B cell (primary cell): ENCODE data around the gene LDB1. TPM values are rescaled to one million over a fixed set of nuclear protein-coding genes. Genes with fewer than 3 reads are reported as not detected.

Experiments
- ATAC-seq: fragments of 200-7000 bp; cut with Tn5 transposase; one replicate; pipeline ENCODE4 v1.10.0; 2021; ENCODE audit warnings: low read depth, mild to moderate bottlenecking, moderate number of reproducible peaks, moderate library complexity
- CTCF ChIA-PET: fragments of 350-600 bp; sonication (Branson Sonifier 250); formaldehyde crosslinking; loops from one replicate; lab custom pipeline; 2021; ENCODE audit warnings: antibody characterized with exemption, inconsistent platforms; lab: Charles Lee
- POLR2A ChIA-PET: fragments of 350-600 bp; sonication (Branson Sonifier 250); formaldehyde crosslinking; loops from one replicate; lab custom pipeline; 2021; ENCODE audit warnings: antibody characterized with exemption; lab: Charles Lee
- DNase-seq: peaks from one replicate; pipeline ENCODE4 v3.0.0; 2013
- H2AFZ ChIP-seq: 2 replicates; pipeline ENCODE4 v1.6.1; 2012; ENCODE audit warnings: mild to moderate bottlenecking, low read depth, low read length; ENCODE audit not compliant: insufficient read depth, poor library complexity, severe bottlenecking
- H3K27ac ChIP-seq, 2 donors: 1 replicate in 1 of 2; 2 replicates in 1 of 2; pipeline ENCODE4 v1.5.1; 2012 to 2013; ENCODE audit warnings: low read length in 2 of 2, mild to moderate bottlenecking in 2 of 2, moderate library complexity in 1 of 2
- H3K27me3 ChIP-seq, 4 experiments: fragments of 200-600 bp in 1 of 4; sonication (generic) in 1 of 4; replicated peaks in 1 of 4; 1 replicate in 2 of 4; 2 replicates in 2 of 4; pipeline versions ENCODE4 v1.6.1 to v1.7.0; 2013 to 2016; ENCODE audit warnings: low read length in 3 of 4, mild to moderate bottlenecking in 2 of 4, mixed read lengths in 1 of 4, moderate library complexity in 1 of 4; ENCODE audit not compliant: insufficient read depth in 4 of 4, control insufficient read depth in 3 of 4; ENCODE audit errors: control extremely low read depth in 1 of 4
- H3K36me3 ChIP-seq, 2 experiments: replicated peaks in 1 of 2; 1 replicate in 1 of 2; 2 replicates in 1 of 2; pipeline versions ENCODE4 v1.6.1 to v1.7.1; 2013; ENCODE audit warnings: low read length in 1 of 2; ENCODE audit not compliant: insufficient read depth in 2 of 2, control insufficient read depth in 1 of 2; ENCODE audit errors: control extremely low read depth in 1 of 2, extremely low read depth in 1 of 2
- H3K4me1 ChIP-seq, 2 donors: fragments of 200-600 bp in 1 of 2; sonication (generic) in 1 of 2; 1 replicate in 1 of 2; 2 replicates in 1 of 2; pipeline versions ENCODE4 v1.5.1 to v1.6.1; 2013 to 2017; ENCODE audit warnings: low read length in 2 of 2; ENCODE audit not compliant: control insufficient read depth in 2 of 2, insufficient read depth in 2 of 2
- H3K4me2 ChIP-seq: replicated peaks from 2 replicates; pipeline ENCODE3; 2012; ENCODE audit warnings: mild to moderate bottlenecking, low read depth, low read length; ENCODE audit not compliant: poor library complexity, severe bottlenecking
- H3K4me3 ChIP-seq, 5 experiments: fragments of 200-600 bp in 1 of 5; sonication (generic) in 1 of 5; 1 replicate in 3 of 5; 2 replicates in 2 of 5; pipeline versions ENCODE4 v1.5.1 to v1.7.0; 2011 to 2016; ENCODE audit warnings: low read length in 4 of 5, mild to moderate bottlenecking in 4 of 5, low read depth in 2 of 5, control low read depth in 1 of 5, moderate library complexity in 1 of 5; ENCODE audit not compliant: insufficient read depth in 1 of 5; ENCODE audit errors: control extremely low read depth in 1 of 5, extremely low read depth in 1 of 5
- H3K79me2 ChIP-seq: fragments of 200-600 bp; sonication (generic); one replicate; pipeline ENCODE4 v1.6.0; 2016; ENCODE audit warnings: low read length; ENCODE audit not compliant: control insufficient read depth, insufficient read depth
- H3K9ac ChIP-seq: fragments of 200-600 bp; sonication (generic); 2 replicates; pipeline ENCODE4 v1.6.1; 2017; ENCODE audit warnings: mild to moderate bottlenecking, low read length, moderate library complexity
- H3K9me3 ChIP-seq, 3 donors: one replicate each; pipeline versions ENCODE4 v1.6.1 to v1.7.1; 2013; ENCODE audit warnings: low read length in 2 of 3; ENCODE audit not compliant: control insufficient read depth in 2 of 3, insufficient read depth in 1 of 3; ENCODE audit errors: control extremely low read depth in 1 of 3
- H4K20me1 ChIP-seq: 2 replicates; pipeline ENCODE4 v1.6.0; 2012; ENCODE audit warnings: mild to moderate bottlenecking, low read length; ENCODE audit not compliant: insufficient read depth, control insufficient read depth, poor library complexity, severe bottlenecking
- H3K27ac Mint-ChIP-seq: one replicate; pipeline ENCODE4 v1.8.0; 2021; ENCODE audit warnings: mixed read lengths
- H3K27me3 Mint-ChIP-seq: one replicate; pipeline ENCODE4 v1.8.0; 2021; ENCODE audit warnings: mixed read lengths
- H3K4me1 Mint-ChIP-seq: one replicate; pipeline ENCODE4 v1.8.0; 2021; ENCODE audit warnings: mixed read lengths
- H3K4me3 Mint-ChIP-seq: one replicate; pipeline ENCODE4 v1.8.0; 2021; ENCODE audit warnings: mixed read lengths
- H3K9me3 Mint-ChIP-seq: one replicate; pipeline ENCODE4 v1.8.0; 2022; ENCODE audit warnings: mixed read lengths; ENCODE audit not compliant: insufficient read depth
- EZH2 ChIP-seq: IDR thresholded peaks from 2 replicates; pipeline ENCODE4 v1.6.1; 2012; ENCODE audit warnings: borderline replicate concordance, low read depth, mild to moderate bottlenecking, moderate library complexity, low read length; ENCODE audit not compliant: insufficient read depth, poor library complexity, severe bottlenecking
- intact Hi-C: fragments of 100-400 bp; cut with micrococcal nuclease; formaldehyde crosslinking; loops from one replicate; pipeline ENCODE4 v1.10.0; 2022
- polyA plus RNA-seq: library from polyadenylated mRNA; depleted of rRNA; stranded (reverse); fragments of >200 nt; gene quantifications from 2 replicates; pipeline ENCODE4 v1.2.3, GENCODE V29; 2012
- small RNA-seq: library from RNA; depleted of rRNA; stranded (forward); fragments of <200 nt; gene quantifications from one replicate; pipeline ENCODE3, GENCODE V24; 2012; ENCODE audit warnings: low replicate concordance, low read depth; ENCODE audit not compliant: insufficient read length
- total RNA-seq, 2 donors: library from RNA; stranded (reverse); fragments of 120-200 nt in 1 of 2; gene quantifications; 1 replicate in 1 of 2; 2 replicates in 1 of 2; pipeline versions ENCODE4 v1.2.3 to v1.2.4, GENCODE V29; 2013 to 2022

The LDB1 gene
- total and polyA plus RNA-seq, 2 donors (not counting 1 experiment from before 2014, with no cell fraction given): 114 to 139 TPM

DNA sequence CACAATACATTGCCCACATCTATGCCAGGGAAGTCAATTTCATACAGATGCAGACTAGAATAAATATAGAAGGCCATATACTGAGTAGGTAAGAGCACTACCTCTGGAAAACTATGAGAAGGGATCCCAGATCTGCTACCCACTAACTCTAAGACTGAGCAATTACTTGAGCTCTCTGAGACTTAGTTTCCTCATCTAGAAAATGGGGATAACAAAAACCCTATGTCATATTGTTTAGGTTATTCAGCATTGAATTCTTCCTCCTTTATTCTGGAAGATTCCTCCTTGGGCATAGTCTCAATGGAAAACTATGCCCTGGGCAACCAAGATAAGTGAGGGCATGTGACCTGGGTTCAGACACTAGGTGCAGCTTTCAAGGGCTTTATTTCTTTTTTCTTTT is 60.2 kb downstream of the LDB1 start:
- ATAC-seq: no peak
- Histone ChIP-seq H3K36me3 (no peaks in the 10 kb centered on the region), H3K4me2 (no peak overlapping the region), H3K4me3 (no peak overlapping the region), H4K20me1 (no peaks in the 10 kb centered on the region), H3K9me3 (no peaks in the 10 kb centered on the region), H3K4me1 (peaks cover 5 to 18% of the 10 kb centered on the region in 2 donors), H2AFZ (no peak overlapping the region), H3K79me2 (peaks cover 7% of the 10 kb centered on the region), H3K9ac (no peak overlapping the region), H3K27me3 (no peaks in the 10 kb centered on the region), H3K27ac (no peak overlapping the region)
- no peaks in the 10 kb centered on the region for H3K27me3 Mint-ChIP-seq
- no peak overlapping the region for H3K27ac Mint-ChIP-seq
- ChIA-PET POLR2A (interaction anchor here (0.7 kb wide), 1 partner anchor 53 kb away, joined by 4 read pairs; no protein-coding TSS in a partner anchor), CTCF (interaction anchor here (1.4 to 2.6 kb wide), 3 partner anchors 13 to 219 kb away, joined by 4 to 7 read pairs (median 7); no protein-coding TSS in a partner anchor)
- peaks cover 20% of the 10 kb centered on the region for H3K4me1 Mint-ChIP-seq
- no peaks in the 10 kb centered on the region for H3K9me3 Mint-ChIP-seq
- TF ChIP-seq EZH2: no peak
- no peak for DNase-seq
- no peak overlapping the region for H3K4me3 Mint-ChIP-seq
- intact Hi-C loops: loop anchor here (5.0 to 10.0 kb wide), 4 partner anchors 158 to 998 kb away; partner anchors contain the start of genes BTRC, GBF1, KAZALD1 and PITX3

Small RNA genes lying within 50 kb of the gene (small RNA-seq; reads per million reads assigned to genes)
- gene AL500527.1 (not detected), gene AL500527.2 (not detected)

Other genes with a start within 250 kb of the LDB1 start
- gene ARMH3, start 64.2 kb downstream of the LDB1 start, total RNA-seq: 36.2 and 40.7 TPM in 2 replicates
- 33.4 and 50.9 TPM in 2 replicates for gene ARMH3, start 64.2 kb downstream of the LDB1 start, polyA plus RNA-seq
- gene HPS6, start 55.0 kb downstream of the LDB1 start, total RNA-seq: 28.6 and 29.5 TPM in 2 replicates
- gene HPS6, start 55.0 kb downstream of the LDB1 start, polyA plus RNA-seq: 2.4 and 2.8 TPM in 2 replicates
- 35.3 and 36.3 TPM in 2 replicates for gene PPRC1, start 12.7 kb upstream of the LDB1 start, total RNA-seq
- gene PPRC1, start 12.7 kb upstream of the LDB1 start, polyA plus RNA-seq: 23.3 and 33.0 TPM in 2 replicates
- 45.0 and 50.2 TPM in 2 replicates for gene NOLC1, start 32.0 kb upstream of the LDB1 start, total RNA-seq
- gene NOLC1, start 32.0 kb upstream of the LDB1 start, polyA plus RNA-seq: 32.9 and 67.2 TPM in 2 replicates
- not detected in 2 replicates for gene ELOVL3, start 105.9 kb upstream of the LDB1 start, total RNA-seq
- gene ELOVL3, start 105.9 kb upstream of the LDB1 start, polyA plus RNA-seq: not detected in 2 replicates
- not detected in 2 replicates for gene PITX3, start 121.1 kb upstream of the LDB1 start, total RNA-seq
- gene PITX3, start 121.1 kb upstream of the LDB1 start, polyA plus RNA-seq: not detected in 2 replicates
- 39.3 and 41.2 TPM in 2 replicates for gene GBF1, start 125.2 kb upstream of the LDB1 start, total RNA-seq
- 20.8 and 21.7 TPM in 2 replicates for gene GBF1, start 125.2 kb upstream of the LDB1 start, polyA plus RNA-seq